Epithelial cell of esophagus (primary cell): ENCODE data around the gene ZC3H7B.

ENCODE experiments used
- DNase-seq: peaks from one replicate; pipeline ENCODE4 v3.0.0; 2010; ENCODE audit warnings: low read depth
- H3K4me3 ChIP-seq: 2 replicates; pipeline ENCODE4 v1.5.1; 2011; ENCODE audit warnings: mild to moderate bottlenecking, low read length, control low read depth
- TF ChIP-seq, protein P1 (sequence below): IDR thresholded peaks from 2 replicates; pipeline ENCODE4 v1.5.1; 2011; ENCODE audit warnings: low read depth, mild to moderate bottlenecking, low read length, control low read depth, inconsistent platforms; ENCODE audit not compliant: insufficient read depth; ENCODE audit errors: missing control alignments

ZC3H7B gene

DNA sequence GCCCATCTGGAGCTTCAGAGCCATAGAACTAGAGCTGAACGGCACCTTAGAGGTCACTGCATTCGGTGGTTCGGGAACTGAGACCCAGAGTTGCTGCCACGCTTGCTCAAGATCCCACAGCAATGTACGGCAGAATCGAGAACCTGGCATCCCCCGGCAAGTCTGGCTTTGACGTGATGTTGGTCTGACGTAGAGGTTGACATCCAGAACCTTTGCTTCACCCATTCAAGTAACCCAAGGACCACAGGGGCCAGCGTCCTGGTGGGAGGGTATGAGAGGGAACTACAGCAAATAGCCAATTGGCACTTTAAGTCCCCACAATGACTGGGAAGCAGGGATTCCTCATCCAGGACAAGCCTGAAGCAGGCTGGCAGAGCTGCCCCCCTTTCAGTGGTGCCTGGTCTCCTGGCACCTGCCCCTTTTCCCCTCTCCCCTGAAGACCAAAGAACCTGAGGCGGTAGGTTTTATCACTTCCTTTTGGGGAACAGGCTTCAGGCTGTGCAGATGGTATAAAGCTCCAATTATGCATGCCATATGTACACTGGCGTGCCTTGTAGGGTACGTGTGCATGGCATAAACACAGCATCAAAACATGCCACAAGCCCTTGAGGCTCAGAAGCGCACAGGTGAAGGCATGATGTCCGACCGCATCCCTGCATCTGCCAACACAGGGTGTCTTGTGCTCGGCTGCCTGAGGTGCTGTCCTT is 65.2 kb downstream of the ZC3H7B start:
- TF ChIP-seq, protein P1, sequence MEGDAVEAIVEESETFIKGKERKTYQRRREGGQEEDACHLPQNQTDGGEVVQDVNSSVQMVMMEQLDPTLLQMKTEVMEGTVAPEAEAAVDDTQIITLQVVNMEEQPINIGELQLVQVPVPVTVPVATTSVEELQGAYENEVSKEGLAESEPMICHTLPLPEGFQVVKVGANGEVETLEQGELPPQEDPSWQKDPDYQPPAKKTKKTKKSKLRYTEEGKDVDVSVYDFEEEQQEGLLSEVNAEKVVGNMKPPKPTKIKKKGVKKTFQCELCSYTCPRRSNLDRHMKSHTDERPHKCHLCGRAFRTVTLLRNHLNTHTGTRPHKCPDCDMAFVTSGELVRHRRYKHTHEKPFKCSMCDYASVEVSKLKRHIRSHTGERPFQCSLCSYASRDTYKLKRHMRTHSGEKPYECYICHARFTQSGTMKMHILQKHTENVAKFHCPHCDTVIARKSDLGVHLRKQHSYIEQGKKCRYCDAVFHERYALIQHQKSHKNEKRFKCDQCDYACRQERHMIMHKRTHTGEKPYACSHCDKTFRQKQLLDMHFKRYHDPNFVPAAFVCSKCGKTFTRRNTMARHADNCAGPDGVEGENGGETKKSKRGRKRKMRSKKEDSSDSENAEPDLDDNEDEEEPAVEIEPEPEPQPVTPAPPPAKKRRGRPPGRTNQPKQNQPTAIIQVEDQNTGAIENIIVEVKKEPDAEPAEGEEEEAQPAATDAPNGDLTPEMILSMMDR: no peak
- no peak overlapping the region for H3K4me3 ChIP-seq
- no peak for DNase-seq

DNA sequence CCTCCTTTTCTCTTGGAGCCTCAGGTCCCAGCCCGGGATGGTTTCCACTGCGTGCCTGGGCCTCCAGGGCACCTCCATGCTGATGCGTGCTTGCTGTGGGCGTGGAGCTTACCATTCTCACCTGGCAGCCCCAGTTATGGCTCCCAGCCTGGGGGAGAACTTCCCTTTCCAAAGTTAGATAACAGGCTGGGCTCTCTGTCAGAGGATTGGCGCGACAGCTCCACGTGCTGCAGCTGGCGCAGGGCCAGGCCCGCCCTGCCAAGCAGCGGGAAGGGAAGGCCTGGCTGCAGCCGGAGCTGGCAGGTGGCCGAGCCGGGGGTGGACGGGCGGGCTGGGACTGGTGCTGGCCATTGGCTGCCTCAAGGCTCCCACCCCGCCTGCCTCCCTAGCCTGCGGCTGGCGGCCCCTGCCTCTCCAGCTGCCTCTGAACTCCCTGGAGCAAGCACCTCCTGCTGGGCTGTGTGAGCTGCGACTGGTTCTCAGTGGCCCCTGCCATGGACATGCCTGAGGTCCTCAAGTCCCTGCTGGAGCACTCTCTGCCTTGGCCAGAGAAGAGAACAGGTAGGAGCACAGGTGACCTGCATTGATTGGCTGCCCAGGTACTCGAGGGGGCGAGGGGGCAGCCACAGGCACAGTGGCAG is 65.8 kb downstream of the ZC3H7B start:
- TF ChIP-seq, protein P1: peak; percentile 37
- peak overlapping the region; percentile 5 for H3K4me3 ChIP-seq
- peak; percentile 95 for DNase-seq

DNA sequence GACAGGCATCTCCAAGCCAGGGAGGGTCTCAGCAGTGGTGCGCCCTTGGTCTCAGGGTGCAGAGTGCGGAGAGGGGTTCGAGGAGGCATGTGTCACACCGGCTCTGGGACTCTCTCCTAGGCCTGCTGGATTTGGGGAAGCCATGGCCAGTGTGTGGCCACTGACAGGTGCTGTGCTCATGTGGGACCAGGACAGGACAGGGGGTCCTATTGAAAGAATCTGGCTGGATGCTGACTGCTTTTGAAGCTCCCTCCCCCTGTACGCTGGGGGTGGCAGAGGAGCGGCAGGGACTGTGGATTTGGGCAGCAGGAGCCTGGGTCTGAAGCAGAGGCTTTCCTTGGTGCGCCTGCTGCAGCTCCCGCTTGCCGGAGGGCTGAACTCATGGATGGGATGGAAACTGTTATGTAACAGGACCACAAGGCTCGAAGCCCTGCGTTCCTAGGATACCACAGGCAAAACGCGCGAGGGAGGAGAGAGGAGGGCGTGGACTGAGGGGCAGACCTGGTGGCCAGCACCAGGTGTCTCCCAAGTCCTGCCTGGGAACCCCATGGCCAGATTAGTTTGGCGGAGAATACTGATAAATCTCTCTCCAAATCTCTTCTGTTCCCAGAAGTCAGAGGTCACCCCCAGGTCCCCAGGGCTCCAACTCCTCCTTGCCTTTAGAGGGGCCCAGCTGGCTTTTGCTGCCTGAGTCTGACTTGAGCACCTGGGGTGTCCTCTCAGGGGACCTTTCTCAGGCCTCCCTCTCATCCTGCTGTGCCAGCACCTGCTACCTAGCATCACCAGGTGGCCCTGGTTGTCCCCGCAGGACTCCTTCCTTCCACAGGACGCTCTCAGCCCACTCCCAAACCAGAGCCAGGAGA is 66.6 kb downstream of the ZC3H7B start:
- peak; percentile 28 for DNase-seq
- TF ChIP-seq, protein P1: no peak
- peak overlapping the region; percentile 5 for H3K4me3 ChIP-seq

DNA sequence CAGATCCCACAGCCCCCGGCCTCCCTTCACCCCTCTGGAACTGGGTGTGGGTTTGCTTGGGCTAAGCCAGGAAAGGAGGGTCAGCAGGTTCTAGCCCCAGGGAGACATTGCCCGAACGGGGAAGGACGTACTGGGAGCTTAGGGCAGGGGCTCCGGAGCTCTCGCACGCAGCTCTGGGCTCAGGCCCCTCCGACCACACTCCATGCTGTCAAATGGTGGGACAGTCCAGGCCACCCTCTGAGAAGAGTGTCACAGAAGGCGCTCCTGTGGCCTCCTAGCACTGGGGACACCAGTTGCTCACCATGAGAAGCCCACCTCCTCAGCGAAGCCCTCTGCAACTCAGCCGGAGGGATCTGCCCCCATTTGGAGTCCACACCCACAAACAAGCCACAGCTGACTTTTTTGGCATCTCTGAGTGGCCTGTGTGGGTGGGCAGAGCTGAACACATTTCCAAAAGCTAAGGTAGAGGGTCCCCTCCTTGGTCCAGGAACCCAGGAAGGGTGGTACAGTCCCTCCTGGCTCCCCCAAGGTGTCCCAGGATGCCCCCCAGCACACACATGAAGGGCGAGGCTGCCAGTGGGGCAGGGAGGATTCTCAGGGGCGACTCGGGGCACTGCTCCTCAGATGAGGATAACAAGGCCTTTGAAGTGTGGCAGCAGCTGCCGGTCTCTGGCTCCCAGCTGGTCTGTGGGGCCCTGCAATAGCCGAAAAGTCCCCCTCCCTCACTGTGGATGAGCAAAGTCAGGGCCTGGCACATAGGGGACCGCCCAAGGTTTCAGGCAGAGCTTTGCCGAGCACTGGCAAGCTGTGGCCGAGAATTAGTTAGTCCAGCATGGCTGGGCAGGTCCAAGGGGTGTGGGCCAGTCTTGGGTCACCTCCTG is 67.5 kb downstream of the ZC3H7B start:
- H3K4me3 ChIP-seq: no peak overlapping the region
- TF ChIP-seq, protein P1: no peak
- DNase-seq: no peak

DNA sequence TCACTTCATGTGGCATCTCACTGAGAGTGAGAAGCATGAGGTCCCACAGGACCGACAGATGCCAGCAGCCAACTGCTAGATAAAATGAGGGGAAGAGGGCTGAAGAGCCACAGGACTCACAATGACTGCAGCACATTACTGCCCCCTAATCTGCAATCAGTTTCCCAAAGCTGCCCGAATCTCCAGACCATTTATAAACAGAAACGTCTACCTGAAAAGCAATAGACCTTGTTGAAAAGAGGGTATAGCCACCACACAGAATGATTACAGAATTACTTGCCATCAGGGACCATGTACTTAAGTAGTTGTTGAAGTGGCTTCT is 68.1 kb downstream of the ZC3H7B start:
- H3K4me3 ChIP-seq: no peak overlapping the region
- TF ChIP-seq, protein P1: no peak
- no peak for DNase-seq

DNA sequence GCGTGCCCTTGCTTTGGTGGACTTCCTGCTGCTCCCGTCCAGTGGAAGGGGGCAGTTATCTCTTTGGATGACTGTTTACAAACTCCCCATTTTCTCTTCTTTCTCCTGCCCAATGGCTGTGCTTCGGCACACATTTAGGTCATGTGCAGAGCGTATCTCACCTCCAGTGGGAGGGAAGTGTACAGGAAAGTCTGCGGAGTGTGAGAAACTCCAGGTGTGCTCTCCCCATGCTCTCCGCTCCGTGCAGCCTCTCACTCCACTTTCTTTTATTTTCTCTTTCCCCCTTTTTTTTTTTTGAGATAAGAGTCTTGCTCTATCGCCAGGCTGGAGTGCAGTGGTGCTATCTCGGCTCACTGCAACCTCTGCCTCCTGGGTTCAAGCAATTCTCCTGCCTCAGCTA is 68.5 kb downstream of the ZC3H7B start:
- DNase-seq: no peak
- TF ChIP-seq, protein P1: no peak
- H3K4me3 ChIP-seq: no peak overlapping the region
